ENCODE measurements around the gene FBLN2. TPM values are rescaled to one million over a fixed set of nuclear protein-coding genes. Genes with fewer than 3 reads are reported as not detected.

Gene FBLN2
- total RNA-seq, 2 donors from 2014 or later = 12.8 to 318 TPM

DNA sequence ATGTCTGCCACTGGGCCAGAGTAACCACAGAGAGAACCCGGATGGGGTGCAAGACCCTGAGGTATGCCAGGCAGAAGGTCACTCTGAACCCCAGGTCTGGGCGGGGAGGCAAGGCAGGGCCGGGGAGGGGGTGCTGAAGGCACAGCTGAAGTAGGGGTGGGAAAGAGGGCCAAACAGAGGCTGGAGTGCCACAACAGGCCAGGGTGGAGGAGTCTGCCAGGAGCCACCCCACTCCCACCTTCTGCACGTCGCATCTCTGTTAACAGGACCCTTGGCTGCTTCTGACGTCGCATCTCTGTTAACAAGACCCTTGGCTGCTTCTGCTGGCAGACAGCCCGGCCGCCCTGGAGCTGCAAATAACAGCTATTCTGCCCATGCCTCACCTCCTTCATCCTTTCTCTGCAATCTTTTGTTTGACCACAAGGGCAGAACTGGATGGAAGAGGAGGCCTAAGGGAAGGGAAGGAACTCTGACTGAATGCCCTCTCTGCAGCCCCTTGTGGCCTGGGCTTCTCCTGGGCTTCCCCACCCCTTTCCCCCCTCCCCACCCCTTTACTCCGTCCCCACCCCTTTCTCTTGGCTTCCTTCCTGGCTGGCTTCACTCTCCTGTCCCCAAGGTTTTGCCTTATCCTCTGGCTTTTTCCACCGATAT, 20.6 kb upstream of the FBLN2 start:
- no peaks in the 10 kb centered on the region for H3K4me1 ChIP-seq (replicated peaks)
- H3K36me3 ChIP-seq = no peaks in the 10 kb centered on the region
- no peaks in the 10 kb centered on the region for H3K27me3 ChIP-seq (replicated peaks; ENCODE audit: insufficient read depth)
- no peaks in the 10 kb centered on the region for H3K9me3 ChIP-seq
- WGBS = 60% methylated on average over 11 of the region's 11 CpGs
- intact Hi-C loops (cut with DNase I) = no loop called here
- no peak overlapping the region for H3K27ac ChIP-seq
- TF ChIP-seq, protein P1, sequence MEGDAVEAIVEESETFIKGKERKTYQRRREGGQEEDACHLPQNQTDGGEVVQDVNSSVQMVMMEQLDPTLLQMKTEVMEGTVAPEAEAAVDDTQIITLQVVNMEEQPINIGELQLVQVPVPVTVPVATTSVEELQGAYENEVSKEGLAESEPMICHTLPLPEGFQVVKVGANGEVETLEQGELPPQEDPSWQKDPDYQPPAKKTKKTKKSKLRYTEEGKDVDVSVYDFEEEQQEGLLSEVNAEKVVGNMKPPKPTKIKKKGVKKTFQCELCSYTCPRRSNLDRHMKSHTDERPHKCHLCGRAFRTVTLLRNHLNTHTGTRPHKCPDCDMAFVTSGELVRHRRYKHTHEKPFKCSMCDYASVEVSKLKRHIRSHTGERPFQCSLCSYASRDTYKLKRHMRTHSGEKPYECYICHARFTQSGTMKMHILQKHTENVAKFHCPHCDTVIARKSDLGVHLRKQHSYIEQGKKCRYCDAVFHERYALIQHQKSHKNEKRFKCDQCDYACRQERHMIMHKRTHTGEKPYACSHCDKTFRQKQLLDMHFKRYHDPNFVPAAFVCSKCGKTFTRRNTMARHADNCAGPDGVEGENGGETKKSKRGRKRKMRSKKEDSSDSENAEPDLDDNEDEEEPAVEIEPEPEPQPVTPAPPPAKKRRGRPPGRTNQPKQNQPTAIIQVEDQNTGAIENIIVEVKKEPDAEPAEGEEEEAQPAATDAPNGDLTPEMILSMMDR (IDR thresholded peaks at IDR 0.05) = no peak
- TF ChIP-seq POLR2AphosphoS5 (IDR thresholded peaks at IDR 0.05) (no peak), POLR2A (IDR thresholded peaks at IDR 0.05) (no peak)
- DNase-seq (ENCODE audit: low spot score) = no peak
- no peak overlapping the region for H3K4me3 ChIP-seq

DNA sequence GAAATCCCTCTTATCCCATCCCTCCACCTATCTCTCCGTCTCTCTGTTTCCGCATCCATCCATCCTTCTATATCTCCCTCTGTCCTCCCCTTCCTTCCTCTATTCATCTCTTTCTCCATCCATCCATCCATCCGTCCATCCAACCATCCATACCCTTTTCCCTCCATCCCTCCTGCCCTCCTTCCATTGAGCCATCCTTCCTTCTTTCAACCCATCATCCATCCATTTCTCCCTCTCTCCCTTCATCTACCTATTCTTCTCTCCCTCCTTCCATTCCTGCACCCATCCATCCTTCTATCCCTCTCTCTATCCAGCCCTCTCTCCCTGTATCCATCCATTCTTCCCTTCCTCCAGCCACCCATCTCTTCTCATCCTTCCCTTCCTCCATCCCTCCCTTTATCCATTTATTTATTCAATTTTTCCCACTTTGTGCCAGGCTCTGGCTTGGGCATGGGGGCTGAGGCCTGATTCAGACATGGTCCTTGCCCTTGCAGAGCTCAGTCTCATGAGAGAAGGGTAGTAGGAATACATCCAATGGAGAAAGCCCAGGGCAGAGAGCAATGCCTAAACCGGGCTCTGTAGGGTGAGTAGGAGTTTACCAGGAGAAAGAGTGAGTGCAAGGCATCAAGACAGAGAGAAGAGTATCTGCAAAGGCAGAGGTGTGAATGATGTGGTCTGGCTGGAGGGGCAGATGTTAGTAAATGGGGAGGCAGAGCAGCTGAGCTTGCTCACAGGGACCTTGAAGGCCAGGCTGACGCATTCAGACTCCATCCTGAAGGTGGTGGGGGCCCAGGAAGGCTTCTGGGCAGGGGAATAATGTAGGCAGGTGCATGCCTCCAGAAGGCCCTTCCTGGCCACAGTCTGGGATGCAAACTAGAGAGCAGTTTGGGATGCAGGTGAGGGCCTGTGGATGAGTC, 19.5 kb upstream of the FBLN2 start:
- TF ChIP-seq POLR2AphosphoS5 (IDR thresholded peaks at IDR 0.05) (no peak), POLR2A (IDR thresholded peaks at IDR 0.05) (no peak)
- TF ChIP-seq, protein P1 (IDR thresholded peaks at IDR 0.05) = no peak
- no peaks in the 10 kb centered on the region for H3K36me3 ChIP-seq
- H3K4me1 ChIP-seq (replicated peaks) = no peaks in the 10 kb centered on the region
- no peak overlapping the region for H3K27ac ChIP-seq
- WGBS = 89% methylated on average over 5 of the region's 5 CpGs
- no peaks in the 10 kb centered on the region for H3K9me3 ChIP-seq
- intact Hi-C loops (cut with DNase I) = no loop called here
- no peak overlapping the region for H3K4me3 ChIP-seq
- no peak for DNase-seq (ENCODE audit: low spot score)
- no peaks in the 10 kb centered on the region for H3K27me3 ChIP-seq (replicated peaks; ENCODE audit: insufficient read depth)

DNA sequence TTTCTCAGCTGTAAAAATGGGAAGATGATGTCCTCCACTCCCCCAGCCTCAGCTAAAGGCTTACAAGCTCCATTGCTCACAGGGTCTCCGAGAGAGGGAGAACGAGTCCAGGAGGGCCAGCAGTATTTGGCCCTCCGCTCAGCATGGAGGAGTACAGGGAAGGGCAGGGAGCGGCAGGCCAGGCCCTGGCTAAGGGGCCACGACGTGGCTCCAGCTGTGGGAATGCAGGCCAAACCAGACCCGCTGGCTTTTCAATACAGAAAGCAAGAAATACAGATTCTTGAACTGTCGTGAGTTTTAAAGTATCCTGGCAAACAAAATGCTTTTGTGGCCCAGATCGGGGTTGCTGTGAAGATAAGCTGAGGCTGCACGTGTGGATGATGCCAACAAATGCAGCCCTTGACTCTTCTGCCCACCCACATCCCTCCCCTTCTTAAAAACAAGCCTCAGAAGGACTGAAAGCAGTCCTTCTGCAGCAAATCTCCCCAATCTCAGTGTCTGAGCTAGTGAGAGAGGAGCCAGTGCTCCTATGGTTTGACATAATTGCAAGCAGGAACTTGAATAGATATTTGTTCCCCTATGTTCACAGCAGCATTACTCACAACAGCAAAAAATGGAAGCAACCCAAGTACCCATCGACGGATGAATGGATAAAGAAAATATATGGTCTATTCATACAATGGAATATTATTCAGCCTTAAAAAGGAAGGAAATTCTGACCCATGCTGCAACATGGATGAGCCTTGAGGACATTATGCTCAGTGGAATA, 18.5 kb upstream of the FBLN2 start:
- Histone ChIP-seq H3K27me3 (replicated peaks; ENCODE audit: insufficient read depth) (no peaks in the 10 kb centered on the region), H3K4me1 (replicated peaks) (no peaks in the 10 kb centered on the region), H3K36me3 (no peaks in the 10 kb centered on the region), H3K9me3 (no peaks in the 10 kb centered on the region), H3K4me3 (no peak overlapping the region), H3K27ac (no peak overlapping the region)
- WGBS = 65% methylated on average over 12 of the region's 12 CpGs
- DNase-seq (ENCODE audit: low spot score) = no peak
- TF ChIP-seq POLR2AphosphoS5 (IDR thresholded peaks at IDR 0.05) (no peak), POLR2A (IDR thresholded peaks at IDR 0.05) (no peak)
- TF ChIP-seq, protein P1 (IDR thresholded peaks at IDR 0.05) = no peak
- intact Hi-C loops (cut with DNase I) = no loop called here

DNA sequence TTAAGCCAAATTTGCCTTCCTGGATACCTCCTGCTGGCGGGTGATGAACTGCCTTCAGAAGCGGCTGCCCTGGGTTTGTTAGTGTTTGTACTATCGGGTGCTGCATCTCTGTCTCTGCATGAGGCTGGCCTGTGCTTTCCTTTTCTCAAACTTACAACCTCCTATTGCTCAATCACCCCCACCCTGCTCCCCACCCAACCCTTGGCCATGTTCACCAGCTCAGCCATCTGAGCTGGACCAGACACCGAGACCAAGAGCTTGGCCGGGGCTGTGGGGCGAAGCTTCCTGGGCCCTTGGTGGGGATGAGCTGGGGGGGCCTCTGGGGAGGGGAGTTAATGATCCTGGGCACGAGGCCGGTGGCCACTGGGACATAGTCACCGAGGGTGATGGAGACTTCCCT, 16.8 kb upstream of the FBLN2 start:
- H3K27ac ChIP-seq = no peak overlapping the region
- H3K36me3 ChIP-seq = no peaks in the 10 kb centered on the region
- 72% methylated on average over 9 of the region's 9 CpGs for WGBS
- H3K4me3 ChIP-seq = no peak overlapping the region
- TF ChIP-seq POLR2AphosphoS5 (IDR thresholded peaks at IDR 0.05) (no peak), POLR2A (IDR thresholded peaks at IDR 0.05) (no peak)
- TF ChIP-seq, protein P1 (IDR thresholded peaks at IDR 0.05) = no peak
- no peaks in the 10 kb centered on the region for H3K27me3 ChIP-seq (replicated peaks; ENCODE audit: insufficient read depth)
- DNase-seq (ENCODE audit: low spot score) = no peak
- intact Hi-C loops (cut with DNase I) = no loop called here
- H3K9me3 ChIP-seq = no peaks in the 10 kb centered on the region
- H3K4me1 ChIP-seq (replicated peaks) = no peaks in the 10 kb centered on the region
